SH-SY5Y (cell line): ENCODE measurements around the gene DLX6.

ENCODE experiments used
- GATA2 ChIP-seq: IDR thresholded peaks from 2 replicates; pipeline ENCODE4 v1.6.1; 2011; ENCODE audit warnings: mild to moderate bottlenecking, low read depth, low read length
- GATA3 ChIP-seq: IDR thresholded peaks from 2 replicates; pipeline ENCODE4 v1.6.1; 2011; ENCODE audit warnings: low read depth, mild to moderate bottlenecking, low read length, moderate library complexity

GRCh38 chr7:97020601-97020995 lies 15.2 kb downstream of the DLX6 start:
- TF ChIP-seq GATA2 (no peak), GATA3 (no peak)
